GM12891 (cell line): ENCODE results near the gene MAEA.

Experiments
- DNase-seq: peaks from one replicate; pipeline ENCODE4 v3.0.0; 2011; ENCODE audit warnings: low spot score; ENCODE audit not compliant: insufficient read length
- FAIRE-seq: peaks from 2 replicates; lab custom pipeline; 2011; peaks lifted over from hg19 to GRCh38; lab: Jason Lieb, UNC
- PAX5 ChIP-seq: IDR thresholded peaks from 2 replicates; pipeline ENCODE4 v1.6.1; 2011; ENCODE audit warnings: low read length, moderate library complexity, mild to moderate bottlenecking; ENCODE audit not compliant: insufficient read depth, severe bottlenecking
- POLR2A ChIP-seq: IDR thresholded peaks from 2 replicates; pipeline ENCODE4 v1.6.1; 2011; ENCODE audit warnings: low read depth, low read length, control low read depth
- POLR2AphosphoS5 ChIP-seq: IDR thresholded peaks from 2 replicates; pipeline ENCODE4 v1.6.1; 2011; ENCODE audit warnings: low read depth, low read length, control low read depth
- POU2F2 ChIP-seq: IDR thresholded peaks from 2 replicates; pipeline ENCODE4 v1.6.1; 2011; ENCODE audit warnings: low read depth, mild to moderate bottlenecking, control low read depth, low read length, moderate library complexity
- SPI1 ChIP-seq: IDR thresholded peaks from 2 replicates; pipeline ENCODE4 v1.6.1; 2011; ENCODE audit warnings: low read depth, low read length, control low read depth
- TAF1 ChIP-seq: IDR thresholded peaks from 2 replicates; pipeline ENCODE4 v1.6.1; 2011; ENCODE audit warnings: low read depth, low read length, control low read depth

Gene MAEA

DNA sequence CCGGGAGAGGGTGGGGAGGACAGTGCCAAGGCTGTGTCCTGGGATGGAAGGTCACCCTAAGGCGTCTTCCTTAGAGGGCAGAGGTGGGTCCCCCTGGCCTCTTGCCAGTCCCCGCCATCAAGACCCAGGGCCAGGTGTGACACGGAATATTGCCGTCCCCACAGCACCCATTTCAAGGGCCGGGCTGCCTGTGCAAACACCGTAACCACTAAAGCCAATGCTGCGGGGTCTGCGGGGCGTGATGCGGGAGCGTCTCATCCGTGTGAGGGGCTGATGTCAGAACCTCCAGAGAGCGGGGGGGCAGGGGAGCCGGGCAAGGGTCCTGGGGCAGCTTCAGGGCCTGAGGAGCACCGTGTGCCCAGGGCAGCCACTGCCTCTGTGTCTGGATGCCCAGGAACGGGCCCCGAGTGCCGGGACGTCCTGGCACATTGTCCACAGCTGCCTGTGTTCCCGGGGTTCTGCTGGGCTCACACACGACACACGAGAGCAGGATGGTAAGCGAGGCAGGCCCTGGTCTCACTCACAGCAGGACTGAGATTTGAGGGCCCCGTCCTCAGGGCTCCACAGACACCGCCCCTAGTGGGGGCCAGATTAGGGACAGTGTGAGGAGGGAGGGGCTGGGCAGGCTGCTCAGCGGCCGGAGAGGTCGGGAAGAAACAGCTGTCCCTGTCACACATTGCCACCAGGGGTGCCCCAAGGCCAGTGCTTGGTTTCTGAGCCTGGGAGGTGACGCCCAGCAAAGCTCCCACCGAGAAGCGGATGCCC, 87.3 kb downstream of the MAEA start:
- DNase-seq (no peak), FAIRE-seq (no peak)
- no peak for TF ChIP-seq TAF1
- TF ChIP-seq SPI1 = no peak
- no peak for TF ChIP-seq POLR2A
- no peak for TF ChIP-seq POU2F2
- no peak for TF ChIP-seq POLR2AphosphoS5
- no peak for TF ChIP-seq PAX5

DNA sequence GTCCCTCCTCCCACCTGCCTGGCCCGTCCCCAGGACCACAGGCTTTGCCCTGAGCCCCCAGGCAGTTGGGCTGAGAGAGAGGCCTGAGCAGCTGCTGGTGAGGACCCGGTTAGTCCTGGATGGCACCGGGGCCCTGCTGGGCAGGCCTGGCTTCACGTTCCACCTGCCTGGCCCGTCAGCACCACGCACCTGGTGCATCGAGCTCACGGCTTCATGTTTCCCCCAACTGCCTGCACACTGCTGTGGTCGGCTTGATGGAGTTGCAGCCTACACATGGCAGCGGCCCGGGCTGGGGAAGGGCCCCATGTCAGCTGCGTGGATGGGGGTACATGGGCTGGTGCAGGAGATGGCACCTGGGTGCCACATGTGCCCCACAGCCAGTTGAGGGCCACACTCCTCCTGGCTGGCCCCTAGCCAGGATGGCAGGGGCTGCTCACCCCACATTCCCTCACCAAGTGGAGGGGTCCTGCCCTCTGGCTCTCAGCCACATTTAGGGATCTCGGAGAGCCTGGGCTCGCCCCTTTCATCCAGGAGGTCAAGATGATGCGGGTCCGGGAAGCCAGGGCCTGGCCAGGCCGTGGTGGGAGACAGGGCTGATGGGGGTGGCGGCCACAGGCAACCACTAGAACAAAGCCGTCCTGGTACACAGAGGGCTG, 88.0 kb downstream of the MAEA start:
- no peak for FAIRE-seq

DNA sequence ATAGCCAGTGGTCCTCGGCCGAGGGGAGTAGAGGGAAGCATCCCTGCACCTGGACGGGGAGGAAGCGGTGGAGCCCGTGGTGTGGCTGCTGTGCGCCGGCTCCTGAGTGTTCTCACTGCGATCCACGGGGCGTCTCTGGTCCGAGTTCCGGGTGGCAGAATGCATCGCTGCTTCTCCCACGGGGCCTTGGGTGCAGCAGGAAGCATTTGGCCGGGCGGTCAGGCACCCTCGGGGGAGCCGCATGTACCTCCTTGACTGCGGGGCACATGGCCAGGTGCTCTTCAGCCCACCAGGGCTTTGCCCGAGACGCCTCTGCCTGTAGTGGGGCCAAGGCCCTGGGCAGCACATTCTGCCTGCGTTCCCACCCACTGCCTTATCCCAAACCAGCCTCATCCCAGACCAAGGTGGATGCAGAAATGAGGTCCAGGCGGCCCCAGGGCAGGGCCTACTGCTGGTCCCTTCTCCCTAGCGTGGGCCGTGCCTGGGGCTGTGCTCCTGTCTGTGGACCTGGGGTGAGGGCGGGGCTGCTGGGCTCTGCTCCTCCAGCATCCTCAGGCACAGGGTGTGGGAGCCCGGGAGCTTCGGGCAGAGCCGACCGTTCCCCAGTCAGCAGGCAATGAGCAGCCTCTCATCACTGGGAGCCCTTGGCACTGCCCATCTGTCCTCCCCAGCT, 89.0 kb downstream of the MAEA start:
- TF ChIP-seq PAX5 (no peak), POU2F2 (no peak), POLR2A (no peak), TAF1 (no peak), POLR2AphosphoS5 (no peak), SPI1 (no peak)
- FAIRE-seq (no peak), DNase-seq (no peak)

More for the DNA sequence above, 88.0 kb downstream of the MAEA start:
- no peak for DNase-seq
- no peak for TF ChIP-seq POLR2AphosphoS5
- TF ChIP-seq SPI1 = no peak
- TF ChIP-seq PAX5 = no peak
- no peak for TF ChIP-seq POLR2A
- TF ChIP-seq POU2F2 = no peak
- no peak for TF ChIP-seq TAF1

DNA sequence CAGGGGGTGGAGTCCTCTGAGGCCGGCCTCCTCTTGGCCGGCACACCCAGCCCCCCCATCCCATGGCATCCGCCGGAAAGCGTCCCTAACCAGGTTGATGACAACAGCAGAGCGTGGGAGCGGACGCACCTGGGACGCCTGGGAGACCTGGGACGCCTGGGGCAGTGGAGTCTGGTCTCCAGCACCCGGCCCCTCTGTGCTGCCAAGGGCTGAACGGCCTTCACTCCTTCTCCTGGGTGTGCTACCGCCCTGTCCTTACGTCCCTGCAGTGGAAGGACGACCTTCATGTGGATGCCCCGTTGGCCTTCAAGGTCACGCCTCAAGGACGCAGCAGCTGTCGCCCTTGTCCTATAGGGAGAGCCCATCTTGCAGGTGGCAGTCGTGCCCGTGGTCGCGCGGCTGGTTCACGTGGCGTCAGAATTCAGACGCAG, 89.7 kb downstream of the MAEA start:
- TF ChIP-seq TAF1 (no peak), PAX5 (no peak), POU2F2 (no peak), SPI1 (no peak), POLR2A (no peak), POLR2AphosphoS5 (no peak)
- FAIRE-seq = no peak
- DNase-seq = no peak

DNA sequence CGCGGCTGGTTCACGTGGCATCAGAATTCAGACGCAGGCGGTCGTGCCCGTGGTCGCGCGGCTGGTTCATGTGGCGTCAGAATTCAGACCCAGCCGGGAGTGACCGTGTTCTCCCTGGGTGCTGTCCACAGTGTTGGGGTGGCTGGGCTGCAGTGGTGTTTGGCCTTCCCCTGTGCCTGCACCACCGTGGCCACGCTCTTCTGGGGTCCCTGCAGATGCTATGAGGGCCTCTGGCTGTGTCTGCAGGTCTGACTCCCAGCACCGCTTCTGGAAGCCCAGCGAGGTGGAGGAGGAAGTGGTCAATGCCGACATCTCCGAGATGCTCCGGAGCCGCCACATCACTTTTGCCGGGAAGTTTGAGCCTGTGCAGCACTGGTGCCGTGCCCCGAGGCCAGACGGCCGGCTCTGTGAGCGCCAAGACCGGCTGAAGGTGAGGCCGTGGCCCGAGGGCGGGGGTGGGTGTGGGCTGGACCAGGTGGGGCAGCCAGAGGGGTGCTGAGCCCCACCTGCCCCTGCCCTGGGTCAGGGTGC, 90.2 kb downstream of the MAEA start:
- FAIRE-seq = no peak
- no peak for DNase-seq
- TF ChIP-seq SPI1 = no peak
- no peak for TF ChIP-seq PAX5
- TF ChIP-seq POLR2A = no peak
- no peak for TF ChIP-seq TAF1
- TF ChIP-seq POU2F2 = no peak
- TF ChIP-seq POLR2AphosphoS5 = no peak

DNA sequence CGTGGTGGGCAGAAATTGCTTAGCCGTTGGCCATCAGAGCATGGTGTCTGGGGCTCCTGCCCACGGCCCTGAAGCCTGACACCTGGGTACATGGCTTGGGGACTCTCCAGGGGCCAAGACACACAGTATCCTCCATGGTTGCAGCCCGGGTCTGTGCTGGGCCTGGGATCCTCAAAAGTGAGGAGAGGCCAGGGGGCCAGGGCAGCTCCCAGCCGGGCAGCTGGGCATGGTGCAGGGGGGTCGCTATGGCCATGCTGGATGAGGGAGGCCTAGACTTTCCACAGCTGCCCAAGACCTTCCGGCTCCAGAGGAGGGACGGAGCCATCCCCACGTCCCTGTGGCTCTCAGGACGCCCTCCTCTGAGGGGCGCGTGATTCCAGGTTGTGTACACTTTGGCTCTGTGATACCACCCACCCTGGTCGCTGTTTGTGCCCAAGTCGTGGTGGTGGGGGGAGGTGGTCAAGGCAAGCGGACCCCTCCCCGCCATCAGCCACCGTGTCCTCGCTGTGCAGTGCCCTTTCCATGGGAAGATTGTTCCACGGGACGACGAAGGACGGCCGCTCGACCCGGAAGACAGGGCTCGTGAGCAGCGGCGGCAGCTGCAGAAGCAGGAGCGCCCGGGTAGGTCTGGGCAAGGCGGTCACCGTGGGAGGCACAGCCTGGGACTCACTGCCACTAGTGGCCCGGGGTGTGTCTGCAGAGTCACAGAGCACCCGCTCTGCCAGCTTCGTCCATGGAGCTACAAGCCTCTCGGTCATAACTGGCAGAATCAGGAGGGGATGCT, 90.9 kb downstream of the MAEA start:
- DNase-seq (no peak), FAIRE-seq (no peak)
- TF ChIP-seq SPI1 (no peak), POLR2A (no peak), PAX5 (no peak), POU2F2 (no peak), POLR2AphosphoS5 (no peak), TAF1 (no peak)

DNA sequence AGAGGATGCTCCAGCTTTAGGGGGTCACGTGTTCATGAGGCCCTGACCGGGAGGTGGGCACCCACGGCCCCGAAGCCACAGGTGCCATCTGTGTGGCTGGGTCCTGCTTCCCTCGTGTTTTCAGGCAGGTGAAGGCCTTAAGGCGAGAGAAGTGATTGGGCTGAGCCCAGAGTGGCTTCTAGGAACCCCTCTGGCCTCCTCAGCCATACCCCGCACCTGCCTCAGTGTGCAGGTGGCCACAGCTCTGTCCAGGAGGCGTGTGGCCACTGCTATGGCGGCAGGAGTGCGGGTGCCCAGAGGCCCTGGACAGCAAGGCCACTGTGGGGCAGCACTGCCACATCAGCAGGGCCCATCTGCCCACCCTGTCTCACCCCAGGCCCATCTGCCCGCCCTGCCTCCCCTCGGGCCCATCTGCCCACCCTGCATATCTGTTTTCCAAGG, 91.5 kb downstream of the MAEA start:
- TF ChIP-seq POLR2A = no peak
- TF ChIP-seq POU2F2 = no peak
- TF ChIP-seq SPI1 = no peak
- no peak for TF ChIP-seq PAX5
- no peak for TF ChIP-seq POLR2AphosphoS5
- TF ChIP-seq TAF1 = no peak
- FAIRE-seq (no peak), DNase-seq (no peak)

DNA sequence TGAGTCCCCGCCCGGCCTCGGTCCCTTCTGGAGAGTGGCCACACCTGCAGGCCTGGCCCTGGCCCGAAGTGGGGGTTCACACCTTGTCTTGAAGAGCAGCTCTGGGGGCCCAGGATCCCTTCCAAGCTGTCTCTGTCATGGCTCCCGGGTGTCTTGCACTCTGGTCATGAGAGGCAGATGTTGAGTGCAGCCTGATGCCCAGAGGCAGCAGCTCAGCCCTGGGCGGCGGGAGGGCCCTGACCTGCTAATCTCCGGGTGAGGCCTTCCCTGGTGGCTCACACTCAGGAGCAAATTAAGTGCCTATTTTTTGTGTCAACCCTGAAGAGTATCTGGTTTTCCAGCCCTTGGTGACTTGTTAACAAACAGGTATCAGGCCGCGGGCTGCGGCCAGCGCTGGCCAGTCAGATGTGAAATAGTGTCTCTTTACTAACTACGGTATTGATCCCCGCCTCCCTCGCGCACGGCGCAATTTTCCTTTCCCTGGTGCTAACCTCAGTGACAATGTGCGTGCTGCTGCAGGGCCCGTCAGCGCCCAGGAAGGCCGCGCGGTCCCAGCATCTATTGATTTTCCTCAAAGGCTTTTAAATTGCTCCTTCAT, 92.4 kb downstream of the MAEA start:
- TF ChIP-seq PAX5 (no peak), TAF1 (no peak), POU2F2 (no peak), POLR2A (no peak), SPI1 (no peak), POLR2AphosphoS5 (no peak)
- FAIRE-seq = no peak
- DNase-seq = no peak
